HL-60 (cell line): ENCODE measurements around the gene TMEM154.

Source experiments
- CTCF ChIP-seq: IDR thresholded peaks from one replicate; pipeline ENCODE4 v1.5.1; 2011; ENCODE audit warnings: low read length, control low read depth, inconsistent platforms; ENCODE audit not compliant: insufficient read depth
- GABPA ChIP-seq: IDR thresholded peaks from 2 replicates; pipeline ENCODE4 v1.6.1; 2012; ENCODE audit warnings: low read depth

- TF ChIP-seq CTCF, result no peak
- no peak for TF ChIP-seq GABPA
Measured at GRCh38 chr4:152727784-152728183, 48.0 kb upstream of the TMEM154 start.
